Upper lobe of left lung (tissue), 4 donors: ENCODE measurements around the gene HOOK1.

Source experiments
- EP300 ChIP-seq, 4 donors: sonication (generic); formaldehyde crosslinking; IDR thresholded peaks; one replicate each; pipeline ENCODE4 v1.5.1; 2017; ENCODE audit warnings: antibody characterized with exemption in 4 of 4, control low read depth in 2 of 4
- POLR2A ChIP-seq, 4 donors: fragments of 450-650 bp; IDR thresholded peaks; one replicate each; pipeline ENCODE4 v1.5.1; 2016 to 2017; ENCODE audit warnings: antibody characterized with exemption in 4 of 4, mild to moderate bottlenecking in 2 of 4
- POLR2AphosphoS5 ChIP-seq, 2 donors: sonication (generic); formaldehyde crosslinking; IDR thresholded peaks; one replicate each; pipeline ENCODE4 v1.5.1; 2017; ENCODE audit warnings: antibody characterized with exemption in 2 of 2
- TF ChIP-seq, protein P1 (sequence below), 6 experiments: fragments of 450-650 bp in 4 of 6; fragments of 200-600 bp in 2 of 6; sonication (generic) in 2 of 6; IDR thresholded peaks; one replicate each; pipeline ENCODE4 v1.5.1; 2016 to 2019; ENCODE audit warnings: antibody characterized with exemption in 6 of 6

DNA sequence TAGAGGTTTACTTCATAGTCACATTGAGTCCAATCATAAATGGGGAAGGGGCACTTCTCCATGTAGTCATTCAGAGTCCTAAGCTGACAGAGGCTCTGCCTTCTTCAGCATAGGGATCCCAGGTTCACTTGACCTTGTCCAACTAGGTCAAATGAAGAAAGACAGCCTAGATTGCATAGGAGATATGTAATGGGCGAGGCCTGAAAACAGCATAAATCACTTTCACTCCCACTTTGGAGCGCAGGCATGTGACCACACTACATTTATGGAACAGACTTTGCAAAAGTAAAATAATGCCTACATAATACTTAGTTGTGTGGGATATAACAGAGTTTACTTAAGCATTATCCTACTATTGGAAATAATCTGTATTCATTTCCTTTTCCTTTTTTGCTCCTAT, 51.7 kb downstream of the HOOK1 start:
- TF ChIP-seq, protein P1, sequence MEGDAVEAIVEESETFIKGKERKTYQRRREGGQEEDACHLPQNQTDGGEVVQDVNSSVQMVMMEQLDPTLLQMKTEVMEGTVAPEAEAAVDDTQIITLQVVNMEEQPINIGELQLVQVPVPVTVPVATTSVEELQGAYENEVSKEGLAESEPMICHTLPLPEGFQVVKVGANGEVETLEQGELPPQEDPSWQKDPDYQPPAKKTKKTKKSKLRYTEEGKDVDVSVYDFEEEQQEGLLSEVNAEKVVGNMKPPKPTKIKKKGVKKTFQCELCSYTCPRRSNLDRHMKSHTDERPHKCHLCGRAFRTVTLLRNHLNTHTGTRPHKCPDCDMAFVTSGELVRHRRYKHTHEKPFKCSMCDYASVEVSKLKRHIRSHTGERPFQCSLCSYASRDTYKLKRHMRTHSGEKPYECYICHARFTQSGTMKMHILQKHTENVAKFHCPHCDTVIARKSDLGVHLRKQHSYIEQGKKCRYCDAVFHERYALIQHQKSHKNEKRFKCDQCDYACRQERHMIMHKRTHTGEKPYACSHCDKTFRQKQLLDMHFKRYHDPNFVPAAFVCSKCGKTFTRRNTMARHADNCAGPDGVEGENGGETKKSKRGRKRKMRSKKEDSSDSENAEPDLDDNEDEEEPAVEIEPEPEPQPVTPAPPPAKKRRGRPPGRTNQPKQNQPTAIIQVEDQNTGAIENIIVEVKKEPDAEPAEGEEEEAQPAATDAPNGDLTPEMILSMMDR (IDR thresholded peaks at IDR 0.05), result no peak
- TF ChIP-seq POLR2AphosphoS5 (IDR thresholded peaks at IDR 0.05), result no peak
- TF ChIP-seq POLR2A (IDR thresholded peaks at IDR 0.05), result no peak
- no peak for TF ChIP-seq EP300 (IDR thresholded peaks at IDR 0.05)
